RWPE1 (cell line): Measurements from ENCODE around the gene TMEM86B.

ENCODE experiments used
- CTCF ChIA-PET: fragments of 350-600 bp; sonication (Branson Sonifier 250); formaldehyde crosslinking; extraction: SDS; loops from one replicate; lab custom pipeline; 2021; lab: Yijun Ruan, JAX
- POLR2A ChIA-PET: fragments of 400-600 bp; formaldehyde crosslinking; extraction: SDS; loops from one replicate; lab custom pipeline; 2020; ENCODE audit warnings: antibody characterized with exemption; ENCODE audit not compliant: low non-redundant PET; lab: Yijun Ruan, JAX
- DNase-seq: peaks from one replicate; pipeline ENCODE4 v3.0.0; 2012; ENCODE audit warnings: low spot score
- H3K27ac ChIP-seq: fragments of 450-650 bp; 2 replicates; pipeline ENCODE4 v1.5.1; 2017
- TF ChIP-seq, protein P1 (sequence below): fragments of 450-650 bp; conservative IDR thresholded peaks from 2 replicates; pipeline ENCODE4 v1.5.1; 2017; ENCODE audit warnings: low read depth, mild to moderate bottlenecking

The TMEM86B gene

DNA sequence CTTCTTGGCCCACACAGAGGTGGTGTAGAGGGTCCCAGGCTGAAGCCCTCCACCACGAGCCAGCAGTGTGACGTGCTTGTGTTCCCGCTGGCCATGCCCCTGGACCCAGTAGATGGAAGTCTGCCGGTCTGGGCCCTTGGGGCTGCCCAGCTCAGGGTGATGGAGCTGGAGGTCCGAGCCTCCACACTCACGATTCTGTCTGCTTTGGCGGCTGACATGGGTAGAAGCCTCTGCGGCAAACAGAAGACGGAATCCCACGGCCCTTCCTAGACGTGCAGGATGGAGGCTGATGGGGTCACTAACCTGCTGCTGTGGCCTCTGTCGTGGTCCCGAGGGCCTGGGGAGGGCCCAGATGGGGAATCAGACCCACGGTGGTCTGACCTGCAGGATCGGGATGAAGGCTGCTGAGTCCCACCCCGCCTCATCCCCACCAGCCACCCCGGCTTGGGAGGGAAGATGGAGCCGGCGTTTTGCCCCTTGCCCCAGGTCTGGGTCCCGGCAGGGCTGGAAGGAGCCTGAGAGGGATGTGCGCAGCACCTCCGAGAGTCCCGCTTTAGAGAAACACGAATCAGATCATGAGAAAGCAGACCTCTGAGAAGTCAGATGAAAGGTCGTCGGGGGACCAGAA is 4.4 kb downstream of the TMEM86B start:
- POLR2A ChIA-PET, result no interaction called here
- no peak for DNase-seq
- TF ChIP-seq, protein P1, sequence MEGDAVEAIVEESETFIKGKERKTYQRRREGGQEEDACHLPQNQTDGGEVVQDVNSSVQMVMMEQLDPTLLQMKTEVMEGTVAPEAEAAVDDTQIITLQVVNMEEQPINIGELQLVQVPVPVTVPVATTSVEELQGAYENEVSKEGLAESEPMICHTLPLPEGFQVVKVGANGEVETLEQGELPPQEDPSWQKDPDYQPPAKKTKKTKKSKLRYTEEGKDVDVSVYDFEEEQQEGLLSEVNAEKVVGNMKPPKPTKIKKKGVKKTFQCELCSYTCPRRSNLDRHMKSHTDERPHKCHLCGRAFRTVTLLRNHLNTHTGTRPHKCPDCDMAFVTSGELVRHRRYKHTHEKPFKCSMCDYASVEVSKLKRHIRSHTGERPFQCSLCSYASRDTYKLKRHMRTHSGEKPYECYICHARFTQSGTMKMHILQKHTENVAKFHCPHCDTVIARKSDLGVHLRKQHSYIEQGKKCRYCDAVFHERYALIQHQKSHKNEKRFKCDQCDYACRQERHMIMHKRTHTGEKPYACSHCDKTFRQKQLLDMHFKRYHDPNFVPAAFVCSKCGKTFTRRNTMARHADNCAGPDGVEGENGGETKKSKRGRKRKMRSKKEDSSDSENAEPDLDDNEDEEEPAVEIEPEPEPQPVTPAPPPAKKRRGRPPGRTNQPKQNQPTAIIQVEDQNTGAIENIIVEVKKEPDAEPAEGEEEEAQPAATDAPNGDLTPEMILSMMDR, result no peak
- peak overlapping the region; percentile 29 for H3K27ac ChIP-seq
- CTCF ChIA-PET, result no interaction called here

DNA sequence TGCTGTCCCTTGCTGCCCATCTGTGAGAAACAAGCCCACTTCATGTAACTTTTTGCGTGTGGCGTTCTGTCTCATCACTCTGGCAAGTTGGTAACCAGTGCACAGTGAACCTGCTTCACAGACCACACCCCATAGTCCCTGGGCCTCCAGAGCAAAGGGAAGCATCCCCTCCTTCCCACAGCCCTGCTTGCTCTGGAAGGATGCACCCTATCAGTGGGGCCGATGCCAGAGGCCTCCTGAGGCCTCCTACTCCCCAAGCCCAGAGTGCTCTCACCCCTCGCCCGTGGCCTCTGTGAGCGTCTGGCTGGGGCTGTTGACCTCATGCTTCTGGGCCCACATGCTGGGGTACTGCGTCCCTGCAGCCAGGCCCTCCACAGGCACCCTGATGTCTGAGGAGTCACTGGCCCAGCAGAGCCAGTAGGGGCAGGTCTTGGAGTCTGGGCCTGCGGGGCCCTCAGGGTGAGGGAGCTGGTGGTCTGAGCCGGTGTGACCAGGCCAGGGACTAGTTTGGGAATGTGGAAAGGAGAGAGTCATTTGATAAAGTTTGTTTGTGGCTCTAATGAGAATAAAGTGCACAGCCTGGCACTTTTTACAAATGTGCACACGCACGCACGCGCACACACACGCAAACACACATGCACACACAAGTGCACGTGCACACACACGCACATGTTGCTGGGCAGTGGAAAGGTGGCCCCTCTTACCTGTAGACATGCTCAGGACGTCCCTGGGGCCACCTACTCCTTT is 5.1 kb downstream of the TMEM86B start:
- H3K27ac ChIP-seq, result peak overlapping the region; percentile 29
- POLR2A ChIA-PET, result no interaction called here
- no peak for DNase-seq

DNA sequence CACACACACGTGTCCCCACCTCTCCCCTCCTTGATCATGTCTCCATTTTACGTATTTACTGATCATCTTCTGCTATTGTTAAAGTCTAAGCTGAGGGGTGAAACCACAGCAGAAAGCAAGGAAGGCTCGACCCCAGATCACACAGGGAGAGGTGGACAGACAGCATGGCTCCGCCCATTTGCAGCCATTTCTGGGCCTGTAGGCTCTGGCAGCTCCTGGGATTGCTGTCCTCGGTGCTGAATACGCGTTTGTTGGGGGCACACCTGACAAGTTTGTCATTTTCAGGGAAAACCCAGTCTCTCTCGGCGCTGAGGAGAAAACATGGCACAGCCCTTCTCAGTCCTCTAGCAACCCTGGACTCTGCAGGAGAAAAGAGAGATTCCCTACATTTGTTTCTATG is 8.0 kb downstream of the TMEM86B start:
- POLR2A ChIA-PET, result no interaction called here
- CTCF ChIA-PET, result no interaction called here
- no peak overlapping the region for H3K27ac ChIP-seq
- TF ChIP-seq, protein P1, result no peak
- no peak for DNase-seq

More for the DNA sequence above, 5.1 kb downstream of the TMEM86B start:
- CTCF ChIA-PET, result no interaction called here
- TF ChIP-seq, protein P1, result no peak

DNA sequence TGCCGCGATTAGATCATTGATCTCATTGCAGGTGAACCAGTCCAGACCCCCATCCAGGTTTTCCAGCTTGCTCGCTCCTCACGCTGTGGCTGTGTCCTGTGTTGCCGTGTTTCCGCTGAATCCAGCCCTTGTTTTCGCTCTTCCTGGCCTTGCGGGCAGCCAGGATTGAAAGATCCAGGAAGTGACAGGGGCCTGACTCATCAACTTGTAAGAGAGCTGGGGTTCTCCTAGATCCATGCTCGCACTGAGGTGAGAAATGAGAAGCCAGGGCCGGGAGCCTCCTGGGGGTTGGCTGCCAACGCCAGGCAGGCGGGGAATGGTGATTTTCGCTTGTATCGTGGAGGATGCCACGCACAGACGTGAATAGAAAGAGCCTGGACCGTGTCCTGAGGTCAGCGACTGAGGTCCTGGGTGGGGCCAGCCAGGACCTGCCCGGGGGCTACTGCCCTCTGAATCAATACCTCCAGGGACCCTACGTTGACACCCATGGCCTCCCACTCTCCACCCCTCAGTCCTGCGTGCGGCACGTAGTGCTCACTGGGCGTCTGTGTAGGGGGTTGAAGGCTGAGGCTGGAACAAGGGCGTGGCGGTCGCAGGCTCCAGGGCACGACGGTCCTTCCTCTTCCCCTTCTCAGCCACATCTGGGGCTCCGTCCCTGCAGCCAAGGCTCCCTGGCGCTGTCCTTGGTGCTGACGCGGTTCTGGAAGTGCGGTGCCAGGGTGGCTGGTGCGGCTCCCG is 11.9 kb downstream of the TMEM86B start:
- peak overlapping the region; percentile 97 for H3K27ac ChIP-seq
- POLR2A ChIA-PET, result interaction anchor here (0.6 to 1.1 kb wide), 2 partner anchors 43 to 59 kb away, joined by 3 to 5 read pairs; partner anchors contain the start of genes PPP6R1 and TNNI3
- TF ChIP-seq, protein P1, result no peak
- CTCF ChIA-PET, result no interaction called here
- DNase-seq, result peak; percentile 98

DNA sequence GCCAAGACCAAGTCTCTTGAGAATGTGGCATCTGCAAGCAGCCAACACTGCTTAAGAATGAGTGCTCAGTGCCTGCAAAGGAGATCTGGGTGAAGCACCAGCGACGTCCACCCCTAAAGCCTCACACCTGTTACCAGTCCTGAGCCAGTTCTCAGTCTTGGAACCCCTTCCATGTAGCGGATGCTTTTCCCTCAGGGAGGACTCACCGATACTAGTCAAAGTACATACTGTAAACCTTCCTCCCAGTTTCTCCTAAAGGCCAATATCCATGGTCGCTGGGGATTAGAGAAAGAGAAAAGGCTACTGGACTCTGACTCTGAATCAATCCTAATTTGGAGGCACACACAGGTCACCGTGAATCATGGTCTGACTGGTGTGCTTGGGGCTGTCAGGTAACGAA is 15.0 kb downstream of the TMEM86B start:
- no peak overlapping the region for H3K27ac ChIP-seq
- ChIA-PET POLR2A (no interaction called here), CTCF (interaction anchor here (0.6 kb wide), 1 partner anchor 14 kb away, joined by 4 read pairs; no protein-coding TSS in a partner anchor)
- TF ChIP-seq, protein P1, result no peak
- DNase-seq, result no peak

DNA sequence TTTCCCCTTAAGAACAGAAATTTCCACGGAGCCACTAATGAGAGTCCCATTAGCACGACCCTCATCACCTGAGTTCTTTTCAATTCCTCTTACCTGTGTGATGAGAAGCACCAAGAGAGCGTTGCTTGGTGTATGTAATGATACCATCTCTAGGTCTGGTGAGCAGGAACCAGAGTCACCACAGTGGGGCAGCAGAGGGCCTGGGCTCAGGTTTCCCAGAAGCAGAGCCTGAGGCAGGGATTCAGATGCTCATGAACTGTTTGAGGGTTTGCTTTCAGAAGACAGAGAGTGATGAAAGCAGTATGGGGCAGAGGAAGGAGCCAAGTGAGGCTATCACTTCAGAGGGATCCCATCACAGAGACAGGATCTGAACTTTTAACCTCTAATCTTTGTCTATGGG is 16.1 kb downstream of the TMEM86B start:
- DNase-seq, result peak; percentile 44
- ChIA-PET CTCF (interaction anchor here (0.7 kb wide), 1 partner anchor 66 kb away, joined by 3 read pairs; no protein-coding TSS in a partner anchor), POLR2A (no interaction called here)
- no peak overlapping the region for H3K27ac ChIP-seq
- TF ChIP-seq, protein P1, result no peak
